ENCODE results near the gene CARF. TPM values are rescaled to one million over a fixed set of nuclear protein-coding genes. Genes with fewer than 3 reads are reported as not detected.

The CARF gene
- total RNA-seq, 1 experiment from 2014 or later: 4.2 TPM

- H3K4me3 ChIP-seq (replicated peaks in 1 of 2; ENCODE audit: low read depth in 1 of 2, low read length in 2 of 2): no peak overlapping the region
- H3K9me3 ChIP-seq (ENCODE audit: control insufficient read depth in 1 of 2, insufficient read depth in 1 of 2, low read depth in 1 of 2, low read length in 2 of 2): no peaks in the 10 kb centered on the region; a peak in 1 of 4 replicates
- peaks cover 0 to 10% of the 10 kb centered on the region in 2 experiments; a peak in 2 of 4 replicates for H3K4me1 ChIP-seq (ENCODE audit: control insufficient read depth in 1 of 2, insufficient read depth in 2 of 2, low read length in 2 of 2)
- BruUV-seq (replicated peaks): no TSS peak
- no peak for ATAC-seq
- ChIA-PET CTCF (no interaction called here), RAD21 (ENCODE audit: low non-redundant PET in 1 of 2, low total read pairs in 2 of 2, uncharacterized antibody in 2 of 2, unreplicated experiment in 2 of 2) (no interaction called here), POLR2A (no interaction called here)
- H4K20me1 ChIP-seq (ENCODE audit: insufficient read depth): no peaks in the 10 kb centered on the region
- no peak overlapping the region for H3K27ac ChIP-seq (ENCODE audit: low read depth, low read length)
- H3K79me2 ChIP-seq (ENCODE audit: insufficient read depth, low read length): peaks cover 84% of the 10 kb centered on the region
- no peak for DNase-seq (ENCODE audit: low read depth, low spot score)
- no peak overlapping the region for H2AFZ ChIP-seq (ENCODE audit: low read depth, low read length, poor library complexity, severe bottlenecking)
- TF ChIP-seq POLR2A (IDR thresholded peaks at IDR 0.05; ENCODE audit: borderline replicate concordance, extremely low read depth, insufficient read depth, insufficient read length) (no peak), FOSL1 (IDR thresholded peaks at IDR 0.05; ENCODE audit: low read depth) (no peak), MAX (IDR thresholded peaks at IDR 0.05) (no peak), ZBTB33 (IDR thresholded peaks at IDR 0.05; ENCODE audit: extremely low read depth, insufficient replicate concordance, low read length) (no peak), CBX3 (IDR thresholded peaks at IDR 0.05; ENCODE audit: low read depth) (no peak), YY1 (IDR thresholded peaks at IDR 0.05; ENCODE audit: extremely low read depth, insufficient replicate concordance, low read depth, low read length) (no peak), ZNF274 (IDR thresholded peaks at IDR 0.05; ENCODE audit: low read depth, low read length) (no peak), CTCF (IDR thresholded peaks at IDR 0.05 in 2 of 3, conservative IDR thresholded peaks at IDR 0.05 in 1 of 3; ENCODE audit: borderline replicate concordance in 1 of 3, insufficient read depth in 1 of 3, low read depth in 2 of 3, low read length in 2 of 3) (no peak), REST (IDR thresholded peaks at IDR 0.05; ENCODE audit: low read depth) (no peak), RAD21 (IDR thresholded peaks at IDR 0.05; ENCODE audit: low read depth) (no peak), SP1 (IDR thresholded peaks at IDR 0.05; ENCODE audit: low read depth) (no peak), EGR1 (IDR thresholded peaks at IDR 0.05; ENCODE audit: low read depth) (no peak), EZH2 (IDR thresholded peaks at IDR 0.05) (no peak)
- H3K9ac ChIP-seq (ENCODE audit: low read length): no peak overlapping the region
- no peaks in the 10 kb centered on the region for H3K9me2 ChIP-seq (ENCODE audit: insufficient read depth)
- peaks cover 5 to 22% of the 10 kb centered on the region in 2 experiments for H3K36me3 ChIP-seq (ENCODE audit: control insufficient read depth in 1 of 2, insufficient read depth in 2 of 2, low read length in 2 of 2)
- no peaks in the 10 kb centered on the region for H3K27me3 ChIP-seq (ENCODE audit: insufficient read depth, low read length)
- H3K4me2 ChIP-seq (ENCODE audit: low read length): no peak overlapping the region
- intact Hi-C loops (cut with micrococcal nuclease): no loop called here
These were observed 3.9 kb upstream of the CARF start for GRCh38 chr2:202908186-202908585.
